ENCODE data around the gene LSS. TPM values are rescaled to one million over a fixed set of nuclear protein-coding genes. Genes with fewer than 3 reads are reported as not detected.

Gene LSS
- total RNA-seq, 1 donor from 2014 or later = 83.2 TPM

- no peak for TF ChIP-seq EZH2 (IDR thresholded peaks at IDR 0.05; ENCODE audit: insufficient read depth, low read length)
- TF ChIP-seq CTCF (IDR thresholded peaks at IDR 0.05; ENCODE audit: insufficient read depth, low read depth, low read length) = no peak
- H3K9me3 Mint-ChIP-seq (ENCODE audit: unreplicated experiment) = peaks cover 3% of the 10 kb centered on the region
- FAIRE-seq = no peak
- no peaks in the 10 kb centered on the region for H3K4me1 Mint-ChIP-seq (ENCODE audit: low read depth, unreplicated experiment)
- no peaks in the 10 kb centered on the region for H3K4me1 ChIP-seq (ENCODE audit: insufficient read depth, low read length)
- no peak overlapping the region for H3K9ac ChIP-seq (ENCODE audit: low read length)
- H4K20me1 ChIP-seq (ENCODE audit: insufficient read depth, low read length) = peaks cover 18% of the 10 kb centered on the region
- no peak overlapping the region for H2AFZ ChIP-seq (ENCODE audit: low read depth, low read length)
- no peak for DNase-seq (ENCODE audit: low read depth)
- peaks cover 48% of the 10 kb centered on the region for H3K36me3 Mint-ChIP-seq (ENCODE audit: low read depth, unreplicated experiment)
- peaks cover 53% of the 10 kb centered on the region for H3K36me3 ChIP-seq (ENCODE audit: insufficient read depth, low read length)
- H3K27me3 Mint-ChIP-seq (ENCODE audit: low read depth, unreplicated experiment) = no peaks in the 10 kb centered on the region
- H3K79me2 ChIP-seq (ENCODE audit: insufficient read depth, low read length) = no peaks in the 10 kb centered on the region
- no peak overlapping the region for H3K4me3 ChIP-seq (ENCODE audit: insufficient read depth, low read depth, low read length)
- no peaks in the 10 kb centered on the region for H3K9me3 ChIP-seq (ENCODE audit: insufficient read depth, low read depth, low read length)
- H3K27ac ChIP-seq (ENCODE audit: low read depth, low read length) = no peak overlapping the region
- no peaks in the 10 kb centered on the region for H3K27me3 ChIP-seq (ENCODE audit: insufficient read depth, low read length)
- H3K27ac Mint-ChIP-seq (ENCODE audit: unreplicated experiment) = no peak overlapping the region
- H3K4me3 Mint-ChIP-seq (ENCODE audit: unreplicated experiment) = no peak overlapping the region
- no peak overlapping the region for H3K4me2 ChIP-seq (ENCODE audit: low read length)
Observed at GRCh38 chr21:46255166-46255565, 26.6 kb upstream of the LSS start.

- no peak overlapping the region for H3K4me3 ChIP-seq (ENCODE audit: insufficient read depth, low read depth, low read length)
- H3K9me3 Mint-ChIP-seq (ENCODE audit: unreplicated experiment) = peaks cover 3% of the 10 kb centered on the region
- no peak overlapping the region for H3K9ac ChIP-seq (ENCODE audit: low read length)
- H3K79me2 ChIP-seq (ENCODE audit: insufficient read depth, low read length) = no peaks in the 10 kb centered on the region
- H3K27me3 Mint-ChIP-seq (ENCODE audit: low read depth, unreplicated experiment) = no peaks in the 10 kb centered on the region
- H3K4me1 ChIP-seq (ENCODE audit: insufficient read depth, low read length) = no peaks in the 10 kb centered on the region
- H4K20me1 ChIP-seq (ENCODE audit: insufficient read depth, low read length) = peaks cover 19% of the 10 kb centered on the region
- no peaks in the 10 kb centered on the region for H3K9me3 ChIP-seq (ENCODE audit: insufficient read depth, low read depth, low read length)
- no peak for FAIRE-seq
- no peak overlapping the region for H3K27ac ChIP-seq (ENCODE audit: low read depth, low read length)
- H3K36me3 ChIP-seq (ENCODE audit: insufficient read depth, low read length) = peaks cover 49% of the 10 kb centered on the region
- no peaks in the 10 kb centered on the region for H3K4me1 Mint-ChIP-seq (ENCODE audit: low read depth, unreplicated experiment)
- H2AFZ ChIP-seq (ENCODE audit: low read depth, low read length) = no peak overlapping the region
- no peak overlapping the region for H3K27ac Mint-ChIP-seq (ENCODE audit: unreplicated experiment)
- no peak for DNase-seq (ENCODE audit: low read depth)
- peaks cover 52% of the 10 kb centered on the region for H3K36me3 Mint-ChIP-seq (ENCODE audit: low read depth, unreplicated experiment)
- no peaks in the 10 kb centered on the region for H3K27me3 ChIP-seq (ENCODE audit: insufficient read depth, low read length)
- no peak overlapping the region for H3K4me3 Mint-ChIP-seq (ENCODE audit: unreplicated experiment)
- no peak for TF ChIP-seq CTCF (IDR thresholded peaks at IDR 0.05; ENCODE audit: insufficient read depth, low read depth, low read length)
- no peak for TF ChIP-seq EZH2 (IDR thresholded peaks at IDR 0.05; ENCODE audit: insufficient read depth, low read length)
- no peak overlapping the region for H3K4me2 ChIP-seq (ENCODE audit: low read length)
Observed at GRCh38 chr21:46254208-46254975, 25.8 kb upstream of the LSS start.

GRCh38 chr21:46253610-46254124, 25.1 kb upstream of the LSS start:
- Histone ChIP-seq H3K27ac (ENCODE audit: low read depth, low read length) (no peak overlapping the region), H2AFZ (ENCODE audit: low read depth, low read length) (no peak overlapping the region), H3K27me3 (ENCODE audit: insufficient read depth, low read length) (no peaks in the 10 kb centered on the region), H3K9ac (ENCODE audit: low read length) (no peak overlapping the region), H3K4me2 (ENCODE audit: low read length) (no peak overlapping the region), H3K36me3 (ENCODE audit: insufficient read depth, low read length) (peaks cover 50% of the 10 kb centered on the region), H3K79me2 (ENCODE audit: insufficient read depth, low read length) (no peaks in the 10 kb centered on the region), H3K4me3 (ENCODE audit: insufficient read depth, low read depth, low read length) (no peak overlapping the region), H4K20me1 (ENCODE audit: insufficient read depth, low read length) (peaks cover 19% of the 10 kb centered on the region), H3K9me3 (ENCODE audit: insufficient read depth, low read depth, low read length) (no peaks in the 10 kb centered on the region), H3K4me1 (ENCODE audit: insufficient read depth, low read length) (no peaks in the 10 kb centered on the region)
- peaks cover 52% of the 10 kb centered on the region for H3K36me3 Mint-ChIP-seq (ENCODE audit: low read depth, unreplicated experiment)
- no peak for FAIRE-seq
- no peak overlapping the region for H3K27ac Mint-ChIP-seq (ENCODE audit: unreplicated experiment)
- no peak for TF ChIP-seq CTCF (IDR thresholded peaks at IDR 0.05; ENCODE audit: insufficient read depth, low read depth, low read length)
- no peak for TF ChIP-seq EZH2 (IDR thresholded peaks at IDR 0.05; ENCODE audit: insufficient read depth, low read length)
- no peaks in the 10 kb centered on the region for H3K27me3 Mint-ChIP-seq (ENCODE audit: low read depth, unreplicated experiment)
- no peak for DNase-seq (ENCODE audit: low read depth)
- no peak overlapping the region for H3K4me3 Mint-ChIP-seq (ENCODE audit: unreplicated experiment)
- peaks cover 3% of the 10 kb centered on the region for H3K9me3 Mint-ChIP-seq (ENCODE audit: unreplicated experiment)
- no peaks in the 10 kb centered on the region for H3K4me1 Mint-ChIP-seq (ENCODE audit: low read depth, unreplicated experiment)

Data from astrocyte (in vitro differentiated cells and primary cell).